Left lobe of liver (tissue), 1 donor: Measurements from ENCODE around the gene MRPS26. TPM values are rescaled to one million over a fixed set of nuclear protein-coding genes. Genes with fewer than 3 reads are reported as not detected.

Experiments used
- total RNA-seq: library from RNA; stranded (reverse); gene quantifications from one replicate; pipeline ENCODE4 v1.2.1, GENCODE V29; 2021
- donor health status: DM: no; HTN: yes; CAD: no.

MRPS26 gene
- total RNA-seq, 1 donor from 2014 or later: 48.3 TPM

Other genes starting within 250 kb of the MRPS26 start
- gene CPXM1, start 245.4 kb upstream of the MRPS26 start, total RNA-seq: not detected
- not detected for gene C20orf141, start 231.1 kb upstream of the MRPS26 start, total RNA-seq
- not detected for gene TMEM239, start 229.7 kb upstream of the MRPS26 start, total RNA-seq
- 21.4 TPM for gene PCED1A, start 205.4 kb upstream of the MRPS26 start, total RNA-seq
- 19.3 TPM for gene VPS16, start 205.3 kb upstream of the MRPS26 start, total RNA-seq
- gene PTPRA, start 172.6 kb upstream of the MRPS26 start, total RNA-seq: 15.3 TPM
- 1.6 TPM for gene GNRH2, start 2.4 kb upstream of the MRPS26 start, total RNA-seq
- 8.4 TPM for gene OXT, start 25.6 kb downstream of the MRPS26 start, total RNA-seq
- gene AVP, start 38.7 kb downstream of the MRPS26 start, total RNA-seq: not detected
- 9.3 TPM for gene FASTKD5, start 113.8 kb downstream of the MRPS26 start, total RNA-seq
- 2.7 TPM for gene UBOX5, start 113.8 kb downstream of the MRPS26 start, total RNA-seq
- 5.7 TPM for gene LZTS3, start 127.5 kb downstream of the MRPS26 start, total RNA-seq
- gene DDRGK1, start 158.6 kb downstream of the MRPS26 start, total RNA-seq: 71.0 TPM
- 25.3 TPM for gene ITPA, start 163.4 kb downstream of the MRPS26 start, total RNA-seq
- 0.18 TPM for gene SLC4A11, start 193.1 kb downstream of the MRPS26 start, total RNA-seq